Mucosa of descending colon (tissue), 3 donors: Measurements from ENCODE around the gene SH2D2A. TPM values are rescaled to one million over a fixed set of nuclear protein-coding genes. Genes with fewer than 3 reads are reported as not detected.
"Not testable (repeated sequence)": the region's sequence is repeated elsewhere in the genome, so short reads cannot be mapped to it uniquely, and the experiment has no call there.

ENCODE experiments used
- ATAC-seq: fragments of 200-7000 bp; cut with Tn5 transposase; one replicate; pipeline ENCODE4 v1.9.1; 2020; ENCODE audit warnings: mild to moderate bottlenecking, moderate library complexity
- DNase-seq, 3 donors: peaks; one replicate each; pipeline ENCODE4 v3.0.0-alpha.2; 2020
- H3K36me3 ChIP-seq: fragments of 200-600 bp; one replicate; pipeline ENCODE4 v1.8.0; 2021; ENCODE audit warnings: low read depth, mild to moderate bottlenecking
- H3K4me1 ChIP-seq: fragments of 200-600 bp; one replicate; pipeline ENCODE4 v1.8.0; 2021; ENCODE audit warnings: low read depth, mild to moderate bottlenecking
- H3K4me3 ChIP-seq: fragments of 200-600 bp; one replicate; pipeline ENCODE4 v1.8.0; 2021; ENCODE audit warnings: mild to moderate bottlenecking
- H3K9me3 ChIP-seq: fragments of 200-600 bp; one replicate; pipeline ENCODE4 v1.8.0; 2021; ENCODE audit warnings: mild to moderate bottlenecking
- intact Hi-C, 2 donors: fragments of 100-400 bp; cut with DNase I in 1 of 2; cut with micrococcal nuclease in 1 of 2; formaldehyde crosslinking; loops; one replicate each; pipeline versions ENCODE4 v1.11.0 to v1.11.1; 2022; cut with DNase I, micrococcal nuclease
- total RNA-seq, 3 donors: library from RNA; stranded (reverse); fragmentation: NEBNext Ultra II Directional in 2 of 3; extraction: Animal tissue kit (Norgen Biotek cat#: 25700) in 2 of 3; gene quantifications; one replicate each; pipeline versions ENCODE4 v1.2.1 to v1.2.4, GENCODE V29; 2021 to 2023
- TF ChIP-seq, protein P1 (sequence below): fragments of 200-600 bp; IDR thresholded peaks from one replicate; pipeline ENCODE4 v1.8.0; 2022; ENCODE audit warnings: antibody characterized with exemption, mild to moderate bottlenecking
- donor health status: DM: no; HTN: no; CAD: no; lungs with moderate emphysema.
- donor health status: DM: no; HTN: no; CAD: no.
- donor health status: DM: no; HTN: yes; CAD: no.

SH2D2A gene
- total RNA-seq, 3 donors from 2014 or later: 2.9 to 3.3 (median 3.1) TPM

DNA sequence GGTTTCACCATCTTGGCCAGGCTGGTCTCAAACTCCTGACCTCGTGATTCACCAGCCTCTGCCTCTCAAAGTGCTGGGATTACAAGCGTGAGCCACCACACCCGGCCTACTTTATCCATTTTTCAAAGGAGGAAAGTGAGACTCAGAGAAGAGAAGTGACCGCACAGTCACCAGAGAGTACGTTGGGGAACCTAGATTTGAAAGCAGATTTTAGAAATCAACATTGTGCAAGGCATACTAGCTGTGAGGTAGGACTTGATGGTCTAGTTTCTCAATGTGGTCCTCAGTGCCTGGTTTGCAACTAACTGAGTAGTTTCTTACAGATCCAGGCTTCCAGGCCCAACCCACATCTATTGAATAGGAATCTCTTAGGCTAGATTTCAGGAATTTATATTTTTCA lies 51.0 kb downstream of the SH2D2A start:
- Histone ChIP-seq H3K9me3 (no peaks in the 10 kb centered on the region), H3K4me1 (peaks cover 20% of the 10 kb centered on the region), H3K4me3 (no peak overlapping the region), H3K36me3 (peaks cover 6% of the 10 kb centered on the region)
- no peak for ATAC-seq
- intact Hi-C loops: no loop called here
- no peak for DNase-seq
- TF ChIP-seq, protein P1, sequence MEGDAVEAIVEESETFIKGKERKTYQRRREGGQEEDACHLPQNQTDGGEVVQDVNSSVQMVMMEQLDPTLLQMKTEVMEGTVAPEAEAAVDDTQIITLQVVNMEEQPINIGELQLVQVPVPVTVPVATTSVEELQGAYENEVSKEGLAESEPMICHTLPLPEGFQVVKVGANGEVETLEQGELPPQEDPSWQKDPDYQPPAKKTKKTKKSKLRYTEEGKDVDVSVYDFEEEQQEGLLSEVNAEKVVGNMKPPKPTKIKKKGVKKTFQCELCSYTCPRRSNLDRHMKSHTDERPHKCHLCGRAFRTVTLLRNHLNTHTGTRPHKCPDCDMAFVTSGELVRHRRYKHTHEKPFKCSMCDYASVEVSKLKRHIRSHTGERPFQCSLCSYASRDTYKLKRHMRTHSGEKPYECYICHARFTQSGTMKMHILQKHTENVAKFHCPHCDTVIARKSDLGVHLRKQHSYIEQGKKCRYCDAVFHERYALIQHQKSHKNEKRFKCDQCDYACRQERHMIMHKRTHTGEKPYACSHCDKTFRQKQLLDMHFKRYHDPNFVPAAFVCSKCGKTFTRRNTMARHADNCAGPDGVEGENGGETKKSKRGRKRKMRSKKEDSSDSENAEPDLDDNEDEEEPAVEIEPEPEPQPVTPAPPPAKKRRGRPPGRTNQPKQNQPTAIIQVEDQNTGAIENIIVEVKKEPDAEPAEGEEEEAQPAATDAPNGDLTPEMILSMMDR: no peak

DNA sequence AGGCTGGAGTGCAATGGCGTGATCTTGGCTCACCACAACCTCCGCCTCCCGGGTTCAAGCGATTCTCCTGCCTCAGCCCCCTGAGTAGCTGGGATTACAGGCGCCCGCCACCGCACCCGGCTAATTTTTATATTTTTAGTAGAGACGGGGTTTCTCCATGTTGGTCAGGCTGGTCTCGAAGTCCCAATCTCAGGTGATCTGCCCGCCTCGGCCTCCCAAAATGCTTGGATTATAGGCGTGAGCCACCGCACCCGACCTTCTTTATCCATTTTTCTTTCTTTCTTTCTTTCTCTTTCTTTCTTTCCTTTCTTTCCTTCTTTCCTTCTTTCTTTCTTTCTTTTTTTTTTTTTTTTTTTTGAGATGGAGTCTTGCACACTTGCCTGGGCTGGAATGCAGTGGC lies 51.5 kb downstream of the SH2D2A start:
- H3K4me3 ChIP-seq, H3K9me3 ChIP-seq, H3K36me3 ChIP-seq, DNase-seq, intact Hi-C loops, ATAC-seq: not testable (repeated sequence)
- H3K4me1 ChIP-seq: peaks cover 18% of the 10 kb centered on the region

DNA sequence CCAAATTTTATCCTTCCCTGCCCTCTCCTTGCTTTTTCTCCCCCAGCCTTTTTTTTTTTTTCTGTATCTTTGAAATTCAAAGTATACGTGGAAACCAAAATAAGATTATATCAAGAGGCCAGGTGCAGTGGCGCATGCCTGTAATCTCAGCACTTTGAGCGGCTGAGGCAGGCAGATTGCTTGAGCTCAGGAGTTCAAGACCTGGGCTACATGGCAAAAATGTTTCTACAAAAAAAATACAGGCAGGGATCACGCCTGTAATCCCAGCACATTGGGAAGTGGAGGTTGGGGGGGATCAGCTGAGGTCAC lies 55.9 kb downstream of the SH2D2A start:
- no peaks in the 10 kb centered on the region for H3K9me3 ChIP-seq
- ATAC-seq (no peak), DNase-seq (no peak)
- intact Hi-C loops: no loop called here
- H3K4me1 ChIP-seq: no peaks in the 10 kb centered on the region
- TF ChIP-seq, protein P1: no peak
- H3K4me3 ChIP-seq: no peak overlapping the region
- no peaks in the 10 kb centered on the region for H3K36me3 ChIP-seq

DNA sequence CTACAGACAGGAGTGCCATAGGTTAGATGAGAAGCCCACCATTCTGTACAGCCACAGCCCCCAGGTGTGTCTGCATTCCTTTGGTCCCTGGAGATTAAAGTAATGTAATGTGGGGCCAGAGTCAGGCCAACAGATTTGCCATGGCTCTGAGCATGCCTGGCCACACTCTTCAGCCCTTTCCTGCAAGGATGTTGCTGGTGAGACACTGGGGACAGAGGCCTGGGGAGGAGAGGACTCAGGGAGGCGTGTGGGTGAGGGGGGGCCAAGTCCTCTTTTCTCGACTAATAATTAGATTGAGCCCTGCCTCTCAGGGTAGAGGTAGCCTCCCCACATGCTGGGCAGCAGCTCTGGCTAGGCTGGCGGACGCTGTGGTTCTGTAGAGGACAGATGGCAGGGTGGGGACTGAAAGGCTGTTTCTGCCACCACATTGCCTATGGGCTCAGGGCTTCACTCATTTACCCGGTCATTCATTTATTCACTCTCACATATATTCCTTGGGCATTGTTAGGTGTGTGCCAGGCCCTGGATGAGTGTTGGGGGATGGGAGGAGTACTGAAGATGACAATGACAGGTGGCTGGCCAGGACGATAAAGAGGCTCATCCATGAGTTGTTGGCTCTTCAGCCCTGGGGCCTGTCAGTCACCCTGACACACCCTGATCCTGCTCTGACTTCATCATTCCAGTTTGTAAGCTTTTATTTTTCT lies 56.4 kb downstream of the SH2D2A start:
- intact Hi-C loops: no loop called here
- no peak for DNase-seq
- Histone ChIP-seq H3K4me3 (no peak overlapping the region), H3K4me1 (no peaks in the 10 kb centered on the region), H3K9me3 (no peaks in the 10 kb centered on the region), H3K36me3 (no peaks in the 10 kb centered on the region)
- TF ChIP-seq, protein P1: no peak
- ATAC-seq: no peak

DNA sequence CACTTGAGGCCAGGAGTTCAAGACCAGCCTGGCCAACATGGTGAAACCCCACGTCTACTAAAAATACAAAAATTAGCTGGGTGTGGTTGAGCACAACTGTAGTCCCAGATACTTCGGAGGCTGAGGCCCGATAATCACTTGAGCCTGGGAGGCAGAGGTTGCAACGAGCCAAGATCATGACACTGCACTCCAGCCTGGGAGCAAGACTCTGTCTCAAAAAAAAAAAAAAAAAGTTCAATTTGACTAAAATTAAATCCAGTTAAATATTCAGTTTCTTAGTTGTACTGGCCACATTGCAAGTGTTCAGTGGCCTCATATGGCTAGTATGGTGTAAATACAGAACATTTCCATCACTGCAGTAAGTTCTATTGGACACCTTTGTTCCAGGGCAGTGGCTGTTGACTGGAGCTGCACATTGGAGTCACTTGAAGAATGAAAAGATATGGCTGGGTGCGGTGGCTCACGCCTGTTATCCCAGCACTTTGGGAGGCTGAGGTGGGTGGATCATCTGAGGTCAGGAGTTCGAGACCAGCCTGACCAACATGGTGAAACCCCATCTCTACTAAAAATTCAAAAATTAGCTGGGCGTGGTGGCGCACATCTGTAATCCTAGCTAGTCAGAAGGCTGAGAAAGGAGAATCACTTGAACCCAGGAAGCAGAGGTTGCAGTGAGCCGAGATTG lies 58.9 kb downstream of the SH2D2A start:
- H3K9me3 ChIP-seq, H3K4me3 ChIP-seq, DNase-seq, H3K36me3 ChIP-seq, intact Hi-C loops, ATAC-seq, H3K4me1 ChIP-seq: not testable (repeated sequence)

DNA sequence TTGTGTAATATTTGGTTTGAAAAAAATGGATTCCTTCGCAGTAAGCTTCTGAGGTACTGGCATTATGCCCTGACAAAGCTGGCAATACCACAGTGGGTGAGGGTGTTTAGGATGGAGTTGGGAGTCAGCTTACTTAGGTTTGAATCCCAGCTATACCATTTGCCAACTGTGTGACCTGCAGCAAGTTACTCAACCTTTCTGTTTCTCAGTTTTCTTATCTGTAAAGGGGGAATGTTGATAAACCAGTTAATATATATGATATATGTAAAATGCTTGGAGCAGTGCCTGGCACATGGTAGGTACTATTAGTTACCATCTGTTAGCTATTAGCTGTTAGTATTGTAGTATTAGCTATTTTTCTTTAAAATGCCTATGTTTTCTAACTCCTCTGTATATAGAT lies 60.3 kb downstream of the SH2D2A start:
- Histone ChIP-seq H3K4me1 (peaks cover 10% of the 10 kb centered on the region), H3K9me3 (no peaks in the 10 kb centered on the region), H3K36me3 (no peaks in the 10 kb centered on the region), H3K4me3 (no peak overlapping the region)
- DNase-seq (no peak), ATAC-seq (no peak)
- TF ChIP-seq, protein P1: no peak
- intact Hi-C loops: no loop called here

Other genes with a start within 250 kb of the SH2D2A start
- gene IQGAP3, start 244.3 kb downstream of the SH2D2A start, total RNA-seq: 10 to 100 TPM in 1 of 3 donors, 1 to 10 TPM in 2; 3.4 to 15.5 (median 5.7) TPM
- under 1 TPM; 0.25 to 0.43 (median 0.34) TPM for gene TTC24, start 237.1 kb downstream of the SH2D2A start, total RNA-seq
- gene NAXE, start 225.1 kb downstream of the SH2D2A start, total RNA-seq: 10 to 100 TPM; 70.8 to 94.4 (median 86.5) TPM
- 10 to 100 TPM; 17.4 to 25.9 (median 21.5) TPM for gene GPATCH4, start 215.4 kb downstream of the SH2D2A start, total RNA-seq
- under 1 TPM in 1 of 3 donors, not detected in 2; 0.28 TPM for gene HAPLN2, start 197.4 kb downstream of the SH2D2A start, total RNA-seq
- gene BCAN, start 174.7 kb downstream of the SH2D2A start, total RNA-seq: under 1 TPM in 2 of 3 donors, not detected in 1; 0.14 to 0.79 TPM
- 10 to 100 TPM in 1 of 3 donors, 1 to 10 TPM in 2; 3.0 to 11.4 (median 6.4) TPM for gene NES, start 139.4 kb downstream of the SH2D2A start, total RNA-seq
- gene CRABP2, start 111.3 kb downstream of the SH2D2A start, total RNA-seq: 1 to 10 TPM in 2 of 3 donors, under 1 TPM in 1; 0.38 to 2.2 (median 1.2) TPM
- gene METTL25B, start 88.4 kb downstream of the SH2D2A start, total RNA-seq: 10 to 100 TPM; 35.1 to 58.6 (median 44.4) TPM
- gene ISG20L2, start 88.1 kb downstream of the SH2D2A start, total RNA-seq: 10 to 100 TPM; 27.8 to 33.0 (median 31.0) TPM
- gene MRPL24, start 75.8 kb downstream of the SH2D2A start, total RNA-seq: 10 to 100 TPM; 50.1 to 61.7 (median 57.6) TPM
- 100 to 1,000 TPM; 196 to 264 (median 221) TPM for gene HDGF, start 65.2 kb downstream of the SH2D2A start, total RNA-seq
- 10 to 100 TPM; 55.0 to 66.1 (median 59.2) TPM for gene PRCC, start 49.3 kb downstream of the SH2D2A start, total RNA-seq
- under 1 TPM in 2 of 3 donors, not detected in 1; 0.06 to 0.09 TPM for gene INSRR, start 42.3 kb upstream of the SH2D2A start, total RNA-seq
- gene NTRK1, start 44.0 kb upstream of the SH2D2A start, total RNA-seq: 1 to 10 TPM in 1 of 3 donors, under 1 TPM in 2; 0.67 to 1.3 (median 0.79) TPM
- 1 to 10 TPM; 2.3 to 7.2 (median 4.6) TPM for gene PEAR1, start 76.9 kb upstream of the SH2D2A start, total RNA-seq
- not detected for gene LRRC71, start 103.8 kb upstream of the SH2D2A start, total RNA-seq
- gene ARHGEF11, start 228.9 kb upstream of the SH2D2A start, total RNA-seq: 10 to 100 TPM; 47.7 to 75.1 (median 60.0) TPM